HG03039 (cell line): ENCODE data around the gene DDTL.

Experiments
- ATAC-seq: cut with Tn5 transposase; IDR thresholded peaks from one replicate; pipeline ENCODE4 v1.9.1; 2021; ENCODE audit warnings: mild to moderate bottlenecking, moderate library complexity; ENCODE audit not compliant: unreplicated experiment

The DDTL gene

DNA sequence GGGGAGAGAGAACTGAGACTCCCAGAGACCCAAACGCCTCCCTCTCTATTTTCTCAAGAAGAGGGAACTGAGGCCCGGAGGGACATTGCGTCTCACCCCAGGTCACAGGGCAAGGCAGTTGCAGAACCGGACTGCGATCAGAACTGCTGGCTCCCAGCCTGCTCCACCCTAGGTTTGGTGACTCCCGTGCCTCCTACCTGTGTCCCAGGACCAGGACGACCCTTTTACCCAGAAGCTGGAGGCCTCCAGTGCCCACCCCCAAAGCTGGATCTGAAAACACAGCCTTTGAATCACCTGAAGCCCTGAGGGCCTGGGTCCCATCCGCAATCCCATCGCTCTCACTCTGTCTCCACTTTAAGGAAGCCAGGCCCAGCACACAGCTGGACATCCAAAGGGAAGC is 37.2 kb downstream of the DDTL start:
- ATAC-seq = no peak

DNA sequence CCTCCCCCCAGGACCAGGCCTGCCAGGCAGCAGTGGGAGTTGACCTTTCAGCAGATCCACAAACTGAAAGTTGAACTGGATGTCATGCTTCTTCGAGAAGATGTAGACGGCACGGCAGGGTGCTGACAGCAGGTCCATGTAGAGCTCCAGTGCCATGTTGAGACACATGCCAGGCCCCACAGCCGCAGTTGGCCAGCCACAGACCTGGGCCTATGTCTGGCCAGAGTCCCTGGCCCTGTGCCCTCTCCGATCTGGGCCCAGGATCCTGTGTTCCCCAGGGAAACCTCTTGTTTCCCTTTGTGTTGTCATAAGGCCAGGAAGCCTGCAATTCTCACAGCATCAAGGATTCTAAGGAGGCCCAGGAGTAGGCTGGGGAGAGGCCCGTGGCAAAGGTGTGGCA is 38.5 kb downstream of the DDTL start, which contains the start of gene GSTT4:
Gene GSTT4 (minus strand): TSS at position 253 of the 400 bp plus-strand sequence. CDS start 97 bp downstream, at position 156.
- ATAC-seq = no peak

- no peak for ATAC-seq
Measured at GRCh38 chr22:24006207-24006913, 39.7 kb downstream of the DDTL start.

GRCh38 chr22:24006914-24007214 is 40.2 kb downstream of the DDTL start:
- no peak for ATAC-seq

- ATAC-seq = no peak
Measured at GRCh38 chr22:24007253-24008021, 40.7 kb downstream of the DDTL start.

- ATAC-seq = no peak
Measured at GRCh38 chr22:24008022-24008283, 41.3 kb downstream of the DDTL start.

GRCh38 chr22:24008381-24009226 is 41.9 kb downstream of the DDTL start:
- no peak for ATAC-seq

DNA sequence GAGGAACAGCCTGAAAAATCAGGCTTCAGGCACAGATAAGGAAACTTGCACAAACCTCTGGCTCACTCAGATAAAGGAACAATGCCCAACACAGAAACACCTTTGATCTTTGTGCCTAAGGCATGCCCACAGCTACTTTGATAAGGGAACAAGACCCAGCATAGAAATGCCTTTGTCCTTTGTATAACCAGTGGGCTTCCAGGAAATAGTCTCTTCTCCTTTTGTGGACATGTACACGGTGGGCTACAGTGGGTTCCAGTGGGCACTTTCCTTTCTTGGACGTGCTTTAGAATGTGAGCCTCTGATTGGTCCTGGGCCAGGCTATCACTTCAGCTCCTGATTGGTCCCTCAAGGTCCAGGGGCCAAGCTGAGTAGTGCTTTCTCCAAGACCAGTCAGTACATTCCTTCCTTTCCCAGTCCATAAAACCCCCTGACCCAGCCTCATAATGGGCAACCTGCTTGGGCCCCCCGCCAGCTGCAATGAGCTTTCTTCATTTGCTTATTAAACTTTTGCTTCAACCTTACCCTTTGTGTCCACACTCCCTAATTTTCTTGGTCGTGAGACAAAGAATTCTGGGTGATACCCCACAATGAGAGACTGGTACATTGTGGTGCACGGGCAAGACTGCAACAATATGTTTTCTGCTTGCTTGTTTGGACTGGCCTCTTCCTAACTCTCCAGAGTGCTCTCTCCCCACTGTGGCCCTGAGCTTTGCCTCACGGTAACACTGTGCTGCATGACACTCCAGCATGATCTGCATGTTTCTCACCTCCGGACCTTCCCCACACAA is 42.7 kb downstream of the DDTL start:
- ATAC-seq = no peak

- no peak for ATAC-seq
Measured at GRCh38 chr22:24010018-24010391, 43.3 kb downstream of the DDTL start.

DNA sequence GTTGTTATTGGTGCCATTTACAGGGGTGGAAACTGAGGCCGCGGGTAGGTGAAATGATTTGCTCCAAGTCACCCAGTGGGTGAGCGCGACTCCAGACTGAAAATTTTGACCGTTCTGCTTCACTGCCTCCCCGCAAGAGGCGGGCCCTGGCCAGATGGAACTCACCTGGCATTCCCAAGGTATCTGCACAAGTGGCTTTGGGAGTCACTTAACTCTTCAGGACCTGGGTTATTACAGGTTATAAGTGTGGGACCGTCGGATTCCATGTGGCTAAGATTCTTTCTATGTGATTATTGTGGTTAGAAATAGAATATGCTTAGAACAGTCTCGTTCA is 45.0 kb downstream of the DDTL start:
- ATAC-seq = peak; percentile 1

- ATAC-seq = no peak
Measured at GRCh38 chr22:24016156-24016555, 49.5 kb downstream of the DDTL start.

DNA sequence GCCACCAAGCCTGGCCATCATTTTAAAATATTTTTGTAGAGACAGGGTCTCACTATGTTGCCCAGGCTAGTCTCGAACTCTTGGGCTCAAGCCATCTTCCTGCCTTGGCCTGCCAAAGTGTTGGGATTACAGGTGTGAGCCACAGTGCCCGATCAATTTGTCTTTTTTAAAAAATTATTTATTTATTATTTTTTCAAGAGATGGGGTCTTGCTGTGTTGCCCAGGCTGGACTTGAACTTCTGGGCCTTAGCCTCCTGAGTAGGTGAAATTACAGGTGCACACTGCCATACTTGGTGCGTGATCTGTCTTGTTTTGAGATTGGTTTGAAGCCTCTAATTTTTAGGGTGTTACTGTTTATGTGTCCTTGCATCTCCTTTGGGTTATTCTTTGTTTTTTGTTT is 54.6 kb downstream of the DDTL start:
- ATAC-seq = no peak
